SJSA1 (cell line): ENCODE measurements around the gene NOL9. TPM values are rescaled to one million over a fixed set of nuclear protein-coding genes. Genes with fewer than 3 reads are reported as not detected.

Source experiments
- DNase-seq, 2 experiments: peaks; one replicate each; pipeline ENCODE4 v3.0.0-alpha.2; 2015 to 2020; ENCODE audit warnings: low spot score in 2 of 2, low read depth in 1 of 2
- H3K27ac ChIP-seq: fragments of 250-450 bp; sonication (Bioruptor Pico); 2 replicates; pipeline ENCODE4 v1.5.1; 2020; ENCODE audit warnings: mild to moderate bottlenecking, moderate library complexity
- H3K27me3 ChIP-seq: fragments of 250-450 bp; sonication (Bioruptor Pico); replicated peaks from 2 replicates; pipeline ENCODE4 v1.5.1; 2020; ENCODE audit warnings: mild to moderate bottlenecking, moderate library complexity
- H3K36me3 ChIP-seq: fragments of 250-450 bp; sonication (Bioruptor Pico); 2 replicates; pipeline ENCODE4 v1.5.1; 2020; ENCODE audit warnings: mild to moderate bottlenecking
- H3K4me1 ChIP-seq: fragments of 250-450 bp; sonication (Bioruptor Pico); replicated peaks from 2 replicates; pipeline ENCODE4 v1.6.1; 2021; ENCODE audit warnings: mild to moderate bottlenecking
- H3K4me3 ChIP-seq: fragments of 250-450 bp; sonication (Bioruptor Pico); 2 replicates; pipeline ENCODE4 v1.5.1; 2020; ENCODE audit warnings: mild to moderate bottlenecking
- H3K9me3 ChIP-seq: fragments of 250-450 bp; sonication (Bioruptor Pico); replicated peaks from 2 replicates; pipeline ENCODE4 v1.5.1; 2020; ENCODE audit warnings: mild to moderate bottlenecking
- total RNA-seq: library from RNA; depleted of rRNA; stranded (reverse); fragments of >200 nt; shearing (Covaris generic); gene quantifications from 2 replicates; pipeline ENCODE4 v1.2.3, GENCODE V29; 2014

NOL9 gene
- total RNA-seq, 1 experiment from 2014 or later = 32.0 TPM

- no peak for DNase-seq
- Histone ChIP-seq H3K9me3 (no peaks in the 10 kb centered on the region), H3K27ac (no peak overlapping the region), H3K27me3 (no peaks in the 10 kb centered on the region), H3K4me1 (peaks cover 1% of the 10 kb centered on the region), H3K4me3 (no peak overlapping the region), H3K36me3 (peaks cover 89% of the 10 kb centered on the region)
Observed at GRCh38 chr1:6594977-6595740, 40.8 kb upstream of the NOL9 start.

DNA sequence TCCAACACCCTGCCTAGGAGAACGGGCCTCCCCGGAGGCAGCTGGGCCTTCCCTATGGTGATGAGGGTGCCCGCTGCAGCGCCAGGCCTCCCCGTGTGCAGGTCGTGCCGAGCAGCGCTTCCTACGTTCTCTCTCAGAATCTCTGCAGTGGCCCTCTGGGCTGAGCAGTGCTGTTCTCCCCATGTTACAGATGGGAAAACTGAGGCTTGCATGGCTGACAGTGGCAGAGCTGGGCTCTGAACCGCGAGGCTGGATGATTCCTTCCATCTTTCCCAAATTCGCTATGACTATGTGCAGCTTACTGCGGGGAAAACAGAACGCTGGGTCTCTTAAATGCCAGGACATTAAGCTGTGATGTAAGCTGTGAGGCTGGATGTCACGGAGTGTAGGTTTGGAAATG lies 39.5 kb upstream of the NOL9 start:
- H3K27me3 ChIP-seq = no peaks in the 10 kb centered on the region
- H3K36me3 ChIP-seq = peaks cover 94% of the 10 kb centered on the region
- H3K27ac ChIP-seq = no peak overlapping the region
- DNase-seq = no peak
- H3K4me1 ChIP-seq = no peaks in the 10 kb centered on the region
- no peaks in the 10 kb centered on the region for H3K9me3 ChIP-seq
- no peak overlapping the region for H3K4me3 ChIP-seq

- no peak overlapping the region for H3K4me3 ChIP-seq
- no peaks in the 10 kb centered on the region for H3K4me1 ChIP-seq
- DNase-seq = no peak
- H3K36me3 ChIP-seq = peaks cover 97% of the 10 kb centered on the region
- H3K9me3 ChIP-seq = no peaks in the 10 kb centered on the region
- no peaks in the 10 kb centered on the region for H3K27me3 ChIP-seq
- no peak overlapping the region for H3K27ac ChIP-seq
Observed at GRCh38 chr1:6592865-6593593, 38.7 kb upstream of the NOL9 start.

GRCh38 chr1:6592441-6592840 lies 38.1 kb upstream of the NOL9 start:
- H3K4me3 ChIP-seq = no peak overlapping the region
- H3K27me3 ChIP-seq = no peaks in the 10 kb centered on the region
- H3K9me3 ChIP-seq = no peaks in the 10 kb centered on the region
- H3K4me1 ChIP-seq = no peaks in the 10 kb centered on the region
- H3K27ac ChIP-seq = no peak overlapping the region
- peaks cover 97% of the 10 kb centered on the region for H3K36me3 ChIP-seq
- DNase-seq = no peak

DNA sequence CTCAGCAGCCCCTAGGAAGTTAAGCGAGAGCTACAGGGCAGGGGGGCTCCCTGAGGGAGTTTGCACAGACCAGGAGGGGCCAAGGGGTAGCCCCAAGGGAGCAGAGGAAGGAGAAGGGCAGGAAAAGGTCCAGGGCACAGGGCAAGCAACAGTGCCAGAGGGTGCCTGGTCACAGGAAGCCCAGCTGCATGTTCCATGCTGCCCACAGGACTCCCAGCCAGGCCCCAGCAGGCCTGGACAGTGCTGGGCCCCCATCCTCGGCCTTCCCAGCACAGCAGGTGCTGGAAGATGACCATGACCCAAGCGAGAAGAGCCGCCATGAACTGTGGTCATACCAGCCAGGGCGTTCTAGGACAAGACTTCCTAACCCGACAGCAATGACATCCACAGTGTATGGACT lies 37.3 kb upstream of the NOL9 start:
- H3K4me1 ChIP-seq = no peaks in the 10 kb centered on the region
- H3K27ac ChIP-seq = no peak overlapping the region
- H3K4me3 ChIP-seq = no peak overlapping the region
- no peak for DNase-seq
- H3K36me3 ChIP-seq = peaks cover 97% of the 10 kb centered on the region
- H3K9me3 ChIP-seq = no peaks in the 10 kb centered on the region
- H3K27me3 ChIP-seq = no peaks in the 10 kb centered on the region

GRCh38 chr1:6591222-6591621 lies 36.9 kb upstream of the NOL9 start:
- peaks cover 93% of the 10 kb centered on the region for H3K36me3 ChIP-seq
- no peaks in the 10 kb centered on the region for H3K9me3 ChIP-seq
- H3K27me3 ChIP-seq = no peaks in the 10 kb centered on the region
- H3K4me3 ChIP-seq = no peak overlapping the region
- H3K4me1 ChIP-seq = no peaks in the 10 kb centered on the region
- no peak overlapping the region for H3K27ac ChIP-seq
- DNase-seq = no peak

- Histone ChIP-seq H3K4me1 (no peaks in the 10 kb centered on the region), H3K27me3 (no peaks in the 10 kb centered on the region), H3K4me3 (no peak overlapping the region), H3K36me3 (peaks cover 82% of the 10 kb centered on the region), H3K9me3 (no peaks in the 10 kb centered on the region), H3K27ac (no peak overlapping the region)
- no peak for DNase-seq
Observed at GRCh38 chr1:6590046-6590445, 35.7 kb upstream of the NOL9 start.

- H3K27me3 ChIP-seq = no peaks in the 10 kb centered on the region
- no peaks in the 10 kb centered on the region for H3K9me3 ChIP-seq
- H3K36me3 ChIP-seq = peaks cover 76% of the 10 kb centered on the region
- no peak overlapping the region for H3K4me3 ChIP-seq
- H3K4me1 ChIP-seq = no peaks in the 10 kb centered on the region
- no peak overlapping the region for H3K27ac ChIP-seq
- DNase-seq = no peak
Observed at GRCh38 chr1:6588893-6589520, 34.7 kb upstream of the NOL9 start.

- H3K27me3 ChIP-seq = no peaks in the 10 kb centered on the region
- H3K27ac ChIP-seq = no peak overlapping the region
- no peaks in the 10 kb centered on the region for H3K4me1 ChIP-seq
- peaks cover 71% of the 10 kb centered on the region for H3K36me3 ChIP-seq
- DNase-seq = no peak
- H3K9me3 ChIP-seq = no peaks in the 10 kb centered on the region
- H3K4me3 ChIP-seq = no peak overlapping the region
Observed at GRCh38 chr1:6588128-6588892, 34.0 kb upstream of the NOL9 start.

GRCh38 chr1:6587261-6588005 lies 33.1 kb upstream of the NOL9 start:
- DNase-seq = no peak
- no peaks in the 10 kb centered on the region for H3K9me3 ChIP-seq

DNA sequence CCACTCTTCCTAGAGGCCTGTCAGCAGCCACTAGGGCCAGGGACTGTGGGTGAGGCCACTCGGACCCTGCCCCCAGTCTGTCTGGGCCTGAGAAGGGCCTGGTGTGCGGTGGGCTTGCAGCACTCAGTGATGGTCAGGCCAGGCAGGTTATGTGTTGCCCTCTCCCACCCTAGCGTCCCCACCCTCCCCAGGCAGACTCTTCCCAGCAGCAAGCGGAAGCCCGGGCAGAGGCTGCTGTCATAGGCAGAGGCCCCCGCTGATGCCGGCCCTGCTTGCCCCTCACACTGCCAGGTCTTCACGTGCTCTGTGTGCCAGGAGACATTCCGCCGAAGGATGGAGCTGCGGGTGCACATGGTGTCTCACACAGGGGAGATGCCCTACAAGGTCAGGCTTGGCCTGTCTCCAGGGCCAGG lies 32.1 kb upstream of the NOL9 start:
- H3K4me3 ChIP-seq = no peak overlapping the region
- no peak overlapping the region for H3K27ac ChIP-seq
- H3K27me3 ChIP-seq = no peaks in the 10 kb centered on the region
- DNase-seq = no peak
- peaks cover 60% of the 10 kb centered on the region for H3K36me3 ChIP-seq
- H3K9me3 ChIP-seq = no peaks in the 10 kb centered on the region
- H3K4me1 ChIP-seq = peaks cover 7% of the 10 kb centered on the region; the same call in 1 of the 2 replicates

More at GRCh38 chr1:6587261-6588005, 33.1 kb upstream of the NOL9 start:
- H3K4me1 ChIP-seq = no peaks in the 10 kb centered on the region
- H3K27me3 ChIP-seq = no peaks in the 10 kb centered on the region
- no peak overlapping the region for H3K4me3 ChIP-seq
- no peak overlapping the region for H3K27ac ChIP-seq
- peaks cover 62% of the 10 kb centered on the region for H3K36me3 ChIP-seq

GRCh38 chr1:6585841-6586240 lies 31.5 kb upstream of the NOL9 start:
- no peaks in the 10 kb centered on the region for H3K9me3 ChIP-seq
- H3K36me3 ChIP-seq = peaks cover 55% of the 10 kb centered on the region
- no peak overlapping the region for H3K27ac ChIP-seq
- no peaks in the 10 kb centered on the region for H3K27me3 ChIP-seq
- no peak overlapping the region for H3K4me3 ChIP-seq
- H3K4me1 ChIP-seq = peaks cover 11% of the 10 kb centered on the region
- DNase-seq = no peak

GRCh38 chr1:6585081-6585722 lies 30.9 kb upstream of the NOL9 start:
- H3K4me3 ChIP-seq = no peak overlapping the region
- H3K9me3 ChIP-seq = no peaks in the 10 kb centered on the region
- peaks cover 16% of the 10 kb centered on the region for H3K4me1 ChIP-seq
- no peak overlapping the region for H3K27ac ChIP-seq
- no peak for DNase-seq
- H3K36me3 ChIP-seq = peaks cover 48% of the 10 kb centered on the region
- H3K27me3 ChIP-seq = no peaks in the 10 kb centered on the region
